HG02852 (cell line): ENCODE measurements around the gene ABHD12B.
"Not testable (repeated sequence)": the region's sequence is repeated elsewhere in the genome, so short reads cannot be mapped to it uniquely, and the experiment has no call there.

Experiments used
- ATAC-seq: cut with Tn5 transposase; IDR thresholded peaks from one replicate; pipeline ENCODE4 v1.9.1; 2021; ENCODE audit warnings: mild to moderate bottlenecking, moderate library complexity; ENCODE audit not compliant: unreplicated experiment

Gene ABHD12B

DNA sequence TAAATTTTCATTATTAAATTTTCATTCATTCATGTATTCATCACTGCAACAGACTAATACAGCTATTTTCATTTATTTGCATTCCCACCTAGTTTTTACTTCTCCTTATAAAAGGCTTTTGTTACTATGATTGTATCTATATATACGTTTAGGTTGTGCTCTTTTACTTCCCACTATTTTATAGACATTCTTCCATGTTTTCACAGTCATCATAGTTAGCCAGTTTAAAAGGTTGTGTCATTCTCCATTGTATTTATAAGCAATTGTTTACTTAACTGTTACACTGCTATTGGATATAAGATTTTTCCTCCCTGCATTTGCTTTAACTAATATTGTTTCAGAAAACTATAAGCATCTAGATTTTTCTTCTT, 12.0 kb downstream of the ABHD12B start:
- ATAC-seq = no peak

DNA sequence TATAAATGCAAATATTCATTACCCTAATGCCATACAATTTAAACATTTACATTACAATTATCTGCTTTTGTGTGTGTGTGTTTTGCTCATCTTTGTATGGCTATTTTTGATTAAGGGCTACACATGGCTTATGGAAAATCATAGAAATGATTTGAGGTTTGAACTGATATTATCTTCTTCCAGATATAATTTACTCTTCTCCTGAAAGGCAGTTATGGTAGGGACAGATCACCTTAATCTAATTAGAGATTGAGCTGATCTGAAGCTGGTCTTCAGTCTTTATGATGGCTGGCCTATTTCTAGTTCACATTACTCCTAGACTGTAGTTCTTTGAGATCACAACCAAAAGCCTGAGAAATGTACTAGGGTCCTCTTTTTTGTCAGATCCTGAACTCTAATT, 15.6 kb downstream of the ABHD12B start:
- ATAC-seq = no peak

DNA sequence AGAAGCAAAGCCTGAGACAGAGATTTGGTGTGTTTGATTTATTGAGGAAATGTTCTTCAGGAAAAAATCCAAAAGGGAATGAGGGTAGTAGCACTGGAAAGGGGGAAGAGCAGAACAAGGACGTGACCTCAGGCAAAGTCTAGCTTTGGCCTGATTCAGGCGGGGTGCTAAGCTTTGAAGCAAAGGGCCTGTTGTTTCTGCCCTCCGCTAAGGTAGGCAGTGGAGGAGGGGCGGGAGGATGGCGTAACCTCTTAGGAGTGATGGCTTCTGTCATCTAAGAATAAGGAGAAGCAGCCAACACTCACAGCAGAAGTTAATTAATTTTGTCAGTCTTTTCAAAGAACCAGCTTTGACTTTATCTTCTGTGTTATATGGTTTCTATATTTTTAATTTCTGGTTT, 20.4 kb downstream of the ABHD12B start:
- no peak for ATAC-seq

DNA sequence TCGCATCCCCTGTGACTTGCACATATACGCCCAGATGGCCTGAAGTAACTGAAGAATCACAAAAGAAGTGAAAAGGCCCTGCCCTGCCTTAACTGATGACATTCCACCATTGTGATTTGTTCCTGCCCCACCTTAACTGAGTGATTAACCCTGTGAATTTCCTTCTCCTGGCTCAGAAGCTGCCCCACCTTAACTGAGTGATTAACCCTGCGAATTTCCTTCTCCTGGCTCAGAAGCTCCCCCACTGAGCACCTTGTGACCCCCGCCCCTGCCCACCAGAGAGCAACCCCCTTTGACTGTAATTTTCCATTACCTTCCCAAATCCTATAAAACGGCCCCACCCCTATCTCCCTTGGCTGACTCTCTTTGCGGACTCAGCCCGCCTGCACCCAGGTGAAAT, 24.6 kb downstream of the ABHD12B start:
- not testable (repeated sequence) for ATAC-seq

DNA sequence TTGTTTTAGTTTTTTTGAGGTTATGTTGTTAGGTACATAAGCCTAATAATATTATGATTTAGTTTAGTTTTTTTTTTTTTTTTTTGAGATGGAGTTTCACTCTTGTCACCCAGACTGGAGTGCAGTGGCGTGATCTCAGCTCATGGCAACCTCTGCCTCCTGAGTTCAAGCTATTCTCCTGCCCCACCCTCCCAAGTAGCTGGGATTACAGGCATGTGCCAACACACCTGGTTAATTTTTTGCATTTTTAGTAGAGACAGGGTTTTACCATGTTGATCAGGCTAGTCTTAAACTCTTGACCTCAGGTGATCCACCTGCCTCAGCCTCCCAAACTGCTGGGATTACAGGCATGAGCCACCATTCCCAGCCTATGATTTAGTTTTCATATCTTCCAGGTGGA, 25.2 kb downstream of the ABHD12B start:
- ATAC-seq = not testable (repeated sequence)

- no peak for ATAC-seq
Measured at GRCh38 chr14:50897658-50898175, 25.9 kb downstream of the ABHD12B start.

- ATAC-seq = no peak
Measured at GRCh38 chr14:50901361-50901760, 29.5 kb downstream of the ABHD12B start.

GRCh38 chr14:50904719-50905118, 32.9 kb downstream of the ABHD12B start:
- no peak for ATAC-seq

GRCh38 chr14:50906326-50907065, 34.6 kb downstream of the ABHD12B start:
- no peak for ATAC-seq

DNA sequence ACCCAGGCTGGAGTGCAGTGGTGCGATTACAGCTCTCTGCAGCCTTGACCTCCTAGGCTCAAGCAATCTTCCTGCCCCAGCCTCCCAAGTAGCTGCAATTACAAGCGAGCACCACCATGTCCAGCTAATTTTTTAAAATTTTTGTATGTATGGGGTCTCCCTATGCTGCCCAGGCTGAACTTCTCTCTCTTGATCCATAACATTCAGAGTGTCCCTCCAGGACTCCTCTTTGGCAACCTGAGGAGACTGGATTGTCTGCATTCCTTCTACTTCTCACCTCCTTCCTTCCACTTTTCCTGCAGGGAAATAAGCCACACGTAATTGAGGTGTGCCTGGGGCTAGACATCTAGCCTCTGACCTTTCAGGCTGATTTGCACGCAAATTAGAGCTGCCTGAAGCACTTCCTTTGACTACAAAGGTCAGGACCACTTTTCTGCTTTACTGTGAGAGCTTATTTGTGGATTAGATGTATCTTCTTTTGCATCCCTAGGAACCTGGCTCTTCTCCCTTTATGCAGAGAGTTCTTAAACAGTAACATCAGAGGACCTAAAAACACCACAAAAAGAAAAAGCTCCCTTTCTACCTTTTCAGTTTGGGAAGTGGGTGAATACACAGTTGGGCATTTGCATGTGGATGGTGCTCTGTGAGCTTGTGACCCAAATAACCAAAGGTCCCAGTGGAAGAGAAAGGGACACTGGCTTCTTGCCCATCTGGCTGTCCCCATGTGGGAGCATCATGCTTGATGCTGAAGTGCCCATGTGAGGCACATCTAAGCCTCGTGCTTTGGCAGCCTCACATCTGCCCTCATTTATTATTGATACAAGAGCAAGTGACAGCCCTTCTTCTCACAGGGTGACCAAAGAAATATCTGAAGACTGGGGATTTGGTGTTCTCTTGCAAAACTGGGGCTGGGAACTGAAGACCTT, 38.9 kb downstream of the ABHD12B start:
- ATAC-seq = no peak

- ATAC-seq = no peak
Measured at GRCh38 chr14:50917449-50917848, 45.6 kb downstream of the ABHD12B start.

DNA sequence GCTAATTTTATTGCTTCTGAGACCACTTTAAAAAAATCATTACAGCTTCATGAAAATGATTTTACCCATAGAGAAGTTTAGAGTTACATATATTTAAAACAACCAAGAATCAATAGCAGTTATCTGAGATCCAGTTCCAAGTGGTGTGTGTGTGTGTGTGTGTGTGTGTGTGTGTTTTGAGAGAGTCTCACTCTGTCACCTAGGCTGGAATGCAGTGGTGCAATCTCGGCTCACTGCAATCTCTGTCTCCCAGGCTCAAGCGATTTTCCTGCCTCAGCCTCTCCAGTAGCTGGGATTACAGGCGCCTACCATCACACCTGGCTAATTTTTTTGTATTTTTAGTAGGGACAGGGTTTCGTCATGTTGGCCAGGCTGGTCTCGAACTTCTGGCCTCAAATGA, 47.7 kb downstream of the ABHD12B start:
- ATAC-seq = not testable (repeated sequence)

GRCh38 chr14:50920482-50921230, 48.8 kb downstream of the ABHD12B start:
- ATAC-seq = no peak

- no peak for ATAC-seq
Measured at GRCh38 chr14:50922803-50923202, 51.0 kb downstream of the ABHD12B start.

DNA sequence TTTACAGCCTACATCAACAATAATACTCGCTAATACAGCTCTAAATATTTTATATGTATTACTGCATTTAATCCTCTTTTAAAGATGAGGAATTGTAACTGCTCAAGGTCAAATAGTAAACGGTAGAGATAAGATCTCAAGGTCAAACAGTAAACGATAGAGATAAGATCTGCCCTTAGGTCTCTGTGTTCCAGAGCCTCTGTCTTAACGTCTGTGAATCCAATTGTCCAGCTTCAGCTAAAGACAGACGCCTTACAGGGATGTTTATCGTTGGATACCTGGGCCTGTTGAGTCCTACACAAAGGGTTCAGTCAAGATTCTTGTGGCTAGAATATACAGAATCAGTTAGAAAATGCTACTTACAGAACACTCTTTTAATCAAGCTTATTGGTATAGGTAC, 52.4 kb downstream of the ABHD12B start:
- no peak for ATAC-seq

DNA sequence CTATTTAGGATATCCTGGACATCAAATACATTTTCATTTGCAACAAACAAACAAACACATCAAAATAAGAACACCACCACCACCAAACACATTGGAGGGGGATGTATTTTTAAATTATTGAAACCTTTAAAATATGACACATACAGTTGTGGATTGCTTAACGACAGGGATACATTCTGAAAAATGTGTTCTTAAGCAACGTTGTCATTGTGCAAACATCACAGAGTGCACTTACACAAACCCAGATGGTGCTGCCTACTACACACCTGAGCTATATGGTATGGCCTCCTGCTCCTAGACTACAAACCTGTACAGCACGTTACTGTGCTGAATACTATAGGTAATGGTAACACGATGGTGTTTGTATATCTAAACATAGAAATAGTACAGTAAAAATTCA, 53.0 kb downstream of the ABHD12B start:
- no peak for ATAC-seq

DNA sequence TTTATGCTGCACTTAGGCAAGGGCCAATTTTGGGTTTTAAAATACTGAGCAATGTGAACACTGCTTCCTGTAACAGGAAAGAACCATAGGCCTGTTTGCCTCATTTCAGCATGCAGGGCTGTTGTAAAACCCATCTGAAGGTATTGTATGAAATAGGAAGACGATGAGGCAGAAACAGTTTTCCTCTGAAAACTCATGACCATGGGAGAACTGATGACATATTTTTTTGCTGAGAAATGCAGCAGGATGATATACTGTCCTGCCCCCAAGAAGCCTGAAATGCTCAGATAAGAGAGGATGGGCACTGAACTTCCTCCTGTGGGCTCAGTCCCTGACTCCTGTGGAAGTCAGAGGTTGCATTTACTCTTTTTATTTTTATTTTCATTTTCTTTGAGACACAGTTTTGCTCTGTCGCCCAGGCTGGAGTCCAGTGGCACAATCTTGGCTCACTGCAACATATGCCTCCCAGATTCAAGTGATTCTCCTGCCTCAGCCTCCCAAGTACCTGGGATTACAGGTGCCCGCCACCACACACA, 55.1 kb downstream of the ABHD12B start:
- ATAC-seq = no peak

- ATAC-seq = no peak
Measured at GRCh38 chr14:50928002-50928635, 56.3 kb downstream of the ABHD12B start.

DNA sequence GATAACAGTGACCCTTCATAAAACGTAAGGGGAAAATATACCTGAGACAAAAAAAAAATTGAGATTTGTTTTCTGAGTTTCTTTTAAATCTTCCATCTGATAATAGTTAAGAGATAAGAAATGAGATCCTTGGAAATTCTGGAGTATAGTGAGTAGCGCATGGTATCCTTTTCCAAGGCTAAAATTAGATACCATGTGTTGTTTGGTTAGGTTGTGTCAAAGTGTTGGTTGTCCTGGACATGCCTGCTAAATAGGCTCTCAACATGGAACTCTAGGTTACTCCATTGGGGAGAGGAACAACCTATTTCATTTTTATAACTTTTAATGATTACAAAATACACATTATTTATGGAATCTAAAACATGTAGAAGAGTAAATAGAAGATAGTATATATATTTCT, 57.7 kb downstream of the ABHD12B start:
- ATAC-seq = no peak

- ATAC-seq = no peak
Measured at GRCh38 chr14:50931559-50931958, 59.7 kb downstream of the ABHD12B start.
